GM23248 (cell line): Measurements from ENCODE around the gene CTSE.

Source experiments
- EZH2 ChIP-seq: fragments of 200-600 bp; sonication (generic); IDR thresholded peaks from 2 replicates; pipeline ENCODE4 v1.6.1; 2018; ENCODE audit warnings: antibody characterized with exemption, mild to moderate bottlenecking; ENCODE audit not compliant: insufficient read depth, poor library complexity, severe bottlenecking
- EZH2phosphoT487 ChIP-seq: fragments of 200-600 bp; sonication (generic); IDR thresholded peaks from 2 replicates; pipeline ENCODE4 v1.6.1; 2018; ENCODE audit warnings: antibody characterized with exemption, moderate library complexity, mild to moderate bottlenecking, low read depth; ENCODE audit not compliant: insufficient read depth

DNA sequence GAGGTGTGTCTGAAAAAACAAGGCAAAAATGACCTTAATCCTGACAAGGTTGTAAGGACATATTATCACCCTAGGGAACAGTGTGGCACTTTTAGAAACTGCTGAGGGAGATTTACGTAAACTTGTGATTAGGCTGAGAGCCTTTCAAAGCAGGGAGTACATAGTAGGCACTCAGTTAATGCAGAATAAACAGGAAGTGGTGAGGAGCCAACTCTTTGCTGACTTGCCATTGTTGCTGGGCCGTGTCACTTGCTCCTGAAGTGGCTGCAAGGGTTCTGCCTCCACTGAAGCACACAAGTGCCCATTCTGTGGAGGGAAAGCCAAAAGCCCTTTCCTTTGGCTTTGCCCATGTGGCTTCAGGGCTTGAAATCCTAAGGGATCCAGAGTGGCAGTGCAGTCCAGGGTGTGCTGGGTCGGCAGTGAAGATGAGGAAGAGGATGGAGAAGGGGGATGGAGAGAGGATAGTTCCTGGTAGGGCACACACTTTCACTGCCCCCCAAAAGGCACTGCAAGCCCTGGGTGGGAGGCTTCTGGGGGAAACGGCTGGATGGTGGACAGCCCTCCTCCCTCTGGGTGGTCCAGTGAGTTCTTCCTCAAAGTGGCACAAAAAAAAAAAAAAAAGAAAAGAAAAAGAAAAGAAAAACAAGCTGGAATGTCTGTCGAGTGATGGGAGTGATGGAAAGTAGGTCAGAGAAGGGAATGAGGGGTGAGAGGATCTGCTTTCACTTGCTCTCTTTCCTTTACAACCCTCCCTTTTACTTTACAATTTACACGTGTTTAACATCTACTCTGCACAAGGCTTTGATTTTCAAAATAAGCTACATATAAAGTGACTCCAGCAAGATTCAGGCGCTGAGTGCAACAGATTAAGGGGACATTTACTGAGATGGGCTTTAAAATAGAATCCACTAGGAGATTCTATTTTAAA, 15.6 kb upstream of the CTSE start:
- TF ChIP-seq EZH2 (no peak), EZH2phosphoT487 (no peak)
